OCI-LY1 (cell line): ENCODE data around the gene EEF1B2.

Experiments
- EZH2 ChIP-seq: fragments of 200-600 bp; sonication (generic), shearing (Covaris generic); IDR thresholded peaks from 2 replicates; pipeline ENCODE4 v1.8.0; 2017; ENCODE audit warnings: borderline replicate concordance, mixed run types, mild to moderate bottlenecking, antibody characterized with exemption, low read length, moderate library complexity, mixed read lengths
- TF ChIP-seq, protein P1 (sequence below): fragments of 200-600 bp; sonication (generic), shearing (Covaris generic); IDR thresholded peaks from 2 replicates; pipeline ENCODE4 v1.5.1; 2017; ENCODE audit warnings: mild to moderate bottlenecking, antibody characterized with exemption, low read length, moderate library complexity, mixed read lengths

DNA sequence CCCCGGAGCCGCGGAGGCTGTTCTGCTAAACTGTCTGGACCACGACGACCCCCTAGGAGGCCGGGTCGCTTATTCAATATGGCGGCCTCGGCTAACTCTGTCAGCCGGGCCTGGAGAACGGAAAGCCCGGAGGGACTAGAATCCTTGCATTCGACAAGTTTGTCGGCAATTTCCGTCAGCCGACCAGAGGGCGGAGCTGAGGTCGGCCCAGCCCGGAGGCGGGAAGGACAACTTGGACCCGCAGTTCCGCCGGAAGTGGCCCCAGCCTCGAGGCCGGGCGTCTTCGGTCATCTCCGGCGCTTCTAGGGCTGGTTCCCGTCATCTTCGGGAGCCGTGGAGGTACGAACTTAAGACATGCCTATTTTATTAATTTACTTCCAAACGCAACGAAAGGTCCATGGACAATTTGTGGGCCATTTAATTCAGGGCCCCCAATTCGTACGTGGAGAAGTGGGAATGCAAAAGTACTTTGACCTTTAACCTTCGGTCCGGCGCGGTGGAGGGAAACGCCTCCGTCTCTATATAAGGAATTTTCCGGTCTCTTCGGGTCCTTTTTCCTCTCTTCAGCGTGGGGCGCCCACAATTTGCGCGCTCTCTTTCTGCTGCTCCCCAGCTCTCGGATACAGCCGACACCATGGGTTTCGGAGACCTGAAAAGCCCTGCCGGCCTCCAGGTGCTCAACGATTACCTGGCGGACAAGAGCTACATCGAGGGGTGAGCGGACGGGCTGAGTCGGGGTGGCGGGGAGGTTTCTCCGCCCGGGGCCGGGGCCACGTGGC is at the start of gene EEF1B2, which contains the start of gene NDUFS1:
- TF ChIP-seq, protein P1, sequence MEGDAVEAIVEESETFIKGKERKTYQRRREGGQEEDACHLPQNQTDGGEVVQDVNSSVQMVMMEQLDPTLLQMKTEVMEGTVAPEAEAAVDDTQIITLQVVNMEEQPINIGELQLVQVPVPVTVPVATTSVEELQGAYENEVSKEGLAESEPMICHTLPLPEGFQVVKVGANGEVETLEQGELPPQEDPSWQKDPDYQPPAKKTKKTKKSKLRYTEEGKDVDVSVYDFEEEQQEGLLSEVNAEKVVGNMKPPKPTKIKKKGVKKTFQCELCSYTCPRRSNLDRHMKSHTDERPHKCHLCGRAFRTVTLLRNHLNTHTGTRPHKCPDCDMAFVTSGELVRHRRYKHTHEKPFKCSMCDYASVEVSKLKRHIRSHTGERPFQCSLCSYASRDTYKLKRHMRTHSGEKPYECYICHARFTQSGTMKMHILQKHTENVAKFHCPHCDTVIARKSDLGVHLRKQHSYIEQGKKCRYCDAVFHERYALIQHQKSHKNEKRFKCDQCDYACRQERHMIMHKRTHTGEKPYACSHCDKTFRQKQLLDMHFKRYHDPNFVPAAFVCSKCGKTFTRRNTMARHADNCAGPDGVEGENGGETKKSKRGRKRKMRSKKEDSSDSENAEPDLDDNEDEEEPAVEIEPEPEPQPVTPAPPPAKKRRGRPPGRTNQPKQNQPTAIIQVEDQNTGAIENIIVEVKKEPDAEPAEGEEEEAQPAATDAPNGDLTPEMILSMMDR = no peak
- TF ChIP-seq EZH2 = no peak
